CD4-positive, alpha-beta memory T cell (primary cell): Measurements from ENCODE around the gene ZP2. TPM values are rescaled to one million over a fixed set of nuclear protein-coding genes. Genes with fewer than 3 reads are reported as not detected.

Source experiments
- CTCF ChIA-PET: fragments of 350-600 bp; sonication (Branson Sonifier 250); formaldehyde crosslinking; loops from one replicate; lab custom pipeline; 2021; ENCODE audit warnings: inconsistent platforms; ENCODE audit not compliant: partially characterized antibody; lab: Charles Lee
- POLR2A ChIA-PET: fragments of 350-600 bp; sonication (Branson Sonifier 250); formaldehyde crosslinking; loops from one replicate; lab custom pipeline; 2021; ENCODE audit not compliant: partially characterized antibody; lab: Charles Lee
- DNase-seq, 5 donors: peaks; one replicate each; pipeline versions ENCODE4 v3.0.0 to v3.0.0-alpha.2; 2020 to 2022; ENCODE audit warnings: mixed read lengths in 1 of 5
- H3K27ac ChIP-seq: one replicate; pipeline ENCODE4 v1.7.0; 2013; ENCODE audit warnings: low read depth, low read length
- H3K27me3 ChIP-seq: 2 replicates; pipeline ENCODE4 v1.7.0; 2013; ENCODE audit warnings: mild to moderate bottlenecking, low read length, moderate library complexity; ENCODE audit not compliant: insufficient read depth
- H3K36me3 ChIP-seq: 2 replicates; pipeline ENCODE4 v1.7.0; 2013; ENCODE audit warnings: mild to moderate bottlenecking, low read length, moderate library complexity; ENCODE audit not compliant: insufficient read depth
- H3K4me1 ChIP-seq: 2 replicates; pipeline ENCODE4 v1.7.0; 2013; ENCODE audit warnings: mild to moderate bottlenecking, low read length, moderate library complexity; ENCODE audit not compliant: insufficient read depth
- H3K4me3 ChIP-seq, 2 donors: one replicate each; pipeline ENCODE4 v1.7.0; 2013; ENCODE audit warnings: low read length in 2 of 2, mild to moderate bottlenecking in 1 of 2
- H3K9me3 ChIP-seq, 2 donors: one replicate each; pipeline ENCODE4 v1.7.0; 2013; ENCODE audit warnings: low read length in 2 of 2, control low read depth in 1 of 2; ENCODE audit not compliant: control insufficient read depth in 1 of 2
- H3K27ac Mint-ChIP-seq, 7 donors: one replicate each; pipeline ENCODE4 v1.8.0; 2020 to 2021; ENCODE audit warnings: mixed read lengths in 7 of 7, mild to moderate bottlenecking in 6 of 7, inconsistent platforms in 3 of 7, moderate library complexity in 3 of 7
- H3K27me3 Mint-ChIP-seq, 2 donors: one replicate each; pipeline ENCODE4 v1.8.0; 2020 to 2021; ENCODE audit warnings: mixed read lengths in 2 of 2
- H3K36me3 Mint-ChIP-seq, 2 donors: one replicate each; pipeline ENCODE4 v1.8.0; 2020 to 2021; ENCODE audit warnings: mixed read lengths in 2 of 2, inconsistent platforms in 1 of 2, mild to moderate bottlenecking in 1 of 2
- H3K4me1 Mint-ChIP-seq, 4 donors: one replicate each; pipeline ENCODE4 v1.8.0; 2020 to 2021; ENCODE audit warnings: mixed read lengths in 4 of 4, mild to moderate bottlenecking in 1 of 4
- H3K4me3 Mint-ChIP-seq, 8 donors: one replicate each; pipeline ENCODE4 v1.8.0; 2020 to 2021; ENCODE audit warnings: mixed read lengths in 8 of 8, mild to moderate bottlenecking in 7 of 8, moderate library complexity in 6 of 8, inconsistent platforms in 3 of 8
- H3K9me3 Mint-ChIP-seq, 8 donors: one replicate each; pipeline ENCODE4 v1.8.0; 2020 to 2021; ENCODE audit warnings: mixed read lengths in 8 of 8, mild to moderate bottlenecking in 5 of 8, inconsistent platforms in 3 of 8, moderate library complexity in 1 of 8
- intact Hi-C: fragments of 100-400 bp; cut with micrococcal nuclease; formaldehyde crosslinking; loops from one replicate; pipeline ENCODE4 v1.15.1; 2023
- polyA plus RNA-seq, 2 donors: library from polyadenylated mRNA; unstranded; fragments of 300-500 nt; fragmentation: Illumina TruSeq; gene quantifications; one replicate each; pipeline ENCODE4 v1.2.3, GENCODE V29; 2021
- total RNA-seq, 2 experiments: library from RNA; stranded (reverse); gene quantifications; one replicate each; pipeline ENCODE4 v1.2.3, GENCODE V29; 2021

Gene ZP2
- total and polyA plus RNA-seq, 4 experiments from 2014 or later, result not detected

GRCh38 chr16:21227866-21228265 is 16.5 kb upstream of the ZP2 start:
- CTCF ChIA-PET, result no interaction called here
- POLR2A ChIA-PET, result no interaction called here
- no peak overlapping the region for H3K27ac Mint-ChIP-seq

DNA sequence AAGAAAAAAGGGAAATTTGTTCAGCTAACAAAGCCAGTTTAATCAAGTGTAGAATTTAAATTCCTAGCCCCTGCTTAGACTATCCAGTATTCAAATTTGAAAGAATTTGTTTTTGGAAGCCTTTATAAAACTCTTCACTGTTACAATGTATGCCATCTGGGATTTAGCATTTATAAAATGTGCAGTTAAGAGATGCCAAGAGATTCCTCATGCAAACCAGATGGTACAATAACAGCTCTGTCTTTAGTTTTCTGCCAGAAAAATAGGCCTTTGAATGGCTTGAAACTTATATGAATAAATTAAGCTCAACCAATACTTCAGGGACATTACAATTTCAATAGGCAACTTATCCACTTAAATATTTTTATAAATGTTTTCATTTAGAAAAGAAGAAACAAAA is 15.4 kb upstream of the ZP2 start:
- POLR2A ChIA-PET, result interaction anchor here (0.6 kb wide), 1 partner anchor 862 kb away, joined by 3 read pairs; no protein-coding TSS in a partner anchor
- H3K27me3 Mint-ChIP-seq, result peaks cover 34 to 37% of the 10 kb centered on the region in 2 donors
- peaks cover 0 to 1% (median 0%) of the 10 kb centered on the region in 8 donors for H3K9me3 Mint-ChIP-seq

More at GRCh38 chr16:21227866-21228265, 16.5 kb upstream of the ZP2 start:
- Histone ChIP-seq H3K4me3 (no peak overlapping the region), H3K27ac (no peak overlapping the region), H3K36me3 (no peaks in the 10 kb centered on the region), H3K4me1 (no peaks in the 10 kb centered on the region), H3K27me3 (no peaks in the 10 kb centered on the region), H3K9me3 (no peaks in the 10 kb centered on the region)
- no peak overlapping the region for H3K4me3 Mint-ChIP-seq
- peaks cover 0 to 3% (median 2%) of the 10 kb centered on the region in 4 donors for H3K4me1 Mint-ChIP-seq
- H3K27me3 Mint-ChIP-seq, result peaks cover 32 to 33% of the 10 kb centered on the region in 2 donors
- no peaks in the 10 kb centered on the region for H3K9me3 Mint-ChIP-seq
- intact Hi-C loops, result no loop called here
- no peak for DNase-seq
- no peaks in the 10 kb centered on the region for H3K36me3 Mint-ChIP-seq

GRCh38 chr16:21224800-21225199 is 13.4 kb upstream of the ZP2 start:
- ChIA-PET POLR2A (no interaction called here), CTCF (no interaction called here)
- H3K4me1 ChIP-seq, result no peaks in the 10 kb centered on the region
- no peaks in the 10 kb centered on the region for H3K9me3 ChIP-seq
- H3K27me3 Mint-ChIP-seq, result peaks cover 34 to 40% of the 10 kb centered on the region in 2 donors
- no peaks in the 10 kb centered on the region for H3K36me3 Mint-ChIP-seq
- no peak overlapping the region for H3K4me3 Mint-ChIP-seq
- peaks cover 0 to 1% (median 0%) of the 10 kb centered on the region in 8 donors for H3K9me3 Mint-ChIP-seq
- H3K36me3 ChIP-seq, result no peaks in the 10 kb centered on the region
- H3K27ac ChIP-seq, result no peak overlapping the region
- no peaks in the 10 kb centered on the region for H3K27me3 ChIP-seq
- peaks cover 0 to 3% (median 2%) of the 10 kb centered on the region in 4 donors for H3K4me1 Mint-ChIP-seq
- intact Hi-C loops, result no loop called here
- no peak overlapping the region for H3K27ac Mint-ChIP-seq
- H3K4me3 ChIP-seq, result no peak overlapping the region
- no peak for DNase-seq

More for the DNA sequence above, 15.4 kb upstream of the ZP2 start:
- Histone ChIP-seq H3K36me3 (no peaks in the 10 kb centered on the region), H3K9me3 (no peaks in the 10 kb centered on the region), H3K4me1 (no peaks in the 10 kb centered on the region), H3K4me3 (no peak overlapping the region), H3K27me3 (no peaks in the 10 kb centered on the region), H3K27ac (no peak overlapping the region)
- Mint-ChIP-seq H3K27ac (no peak overlapping the region), H3K4me3 (no peak overlapping the region), H3K36me3 (no peaks in the 10 kb centered on the region), H3K4me1 (peaks cover 0 to 3% (median 2%) of the 10 kb centered on the region in 4 donors)
- DNase-seq, result no peak
- CTCF ChIA-PET, result no interaction called here
- intact Hi-C loops, result no loop called here

DNA sequence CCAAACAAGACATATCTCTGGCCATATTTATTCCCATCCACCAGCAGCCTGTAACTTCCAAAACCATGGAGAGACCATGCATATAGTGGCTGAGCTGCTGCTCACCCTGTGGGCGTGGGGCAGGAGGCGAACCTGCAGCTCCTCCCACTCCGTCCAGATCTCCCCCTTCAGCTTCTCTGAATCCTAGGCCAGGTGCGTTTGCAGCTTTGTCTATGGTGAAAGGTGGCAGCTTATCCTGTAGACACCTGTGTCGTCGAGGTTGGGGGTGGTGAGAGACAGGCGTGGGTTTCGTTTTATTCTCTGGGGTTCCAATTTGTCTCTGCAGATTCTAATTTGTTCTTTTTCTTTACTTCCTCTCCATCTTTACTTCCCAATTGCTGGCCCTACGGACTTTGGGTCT is 12.4 kb upstream of the ZP2 start:
- no peaks in the 10 kb centered on the region for H3K27me3 ChIP-seq
- POLR2A ChIA-PET, result no interaction called here
- Mint-ChIP-seq H3K27ac (no peak overlapping the region), H3K4me1 (peaks cover 0 to 3% (median 2%) of the 10 kb centered on the region in 4 donors), H3K4me3 (no peak overlapping the region), H3K36me3 (no peaks in the 10 kb centered on the region), H3K9me3 (peaks cover 0 to 1% (median 0%) of the 10 kb centered on the region in 8 donors), H3K27me3 (peaks cover 29 to 38% of the 10 kb centered on the region in 2 donors)
- intact Hi-C loops, result no loop called here
- CTCF ChIA-PET, result no interaction called here
- no peaks in the 10 kb centered on the region for H3K4me1 ChIP-seq
- DNase-seq, result no peak
- H3K27ac ChIP-seq, result no peak overlapping the region
- H3K9me3 ChIP-seq, result no peaks in the 10 kb centered on the region
- H3K4me3 ChIP-seq, result no peak overlapping the region
- H3K36me3 ChIP-seq, result no peaks in the 10 kb centered on the region

GRCh38 chr16:21222495-21223337 is 11.3 kb upstream of the ZP2 start:
- Mint-ChIP-seq H3K36me3 (no peaks in the 10 kb centered on the region), H3K27ac (no peak overlapping the region), H3K9me3 (peaks cover 0 to 1% (median 0%) of the 10 kb centered on the region in 8 donors), H3K4me1 (peaks cover 0 to 3% (median 2%) of the 10 kb centered on the region in 4 donors), H3K27me3 (peaks cover 27 to 38% of the 10 kb centered on the region in 2 donors), H3K4me3 (peak overlapping the region in 1 of 8 donors; percentile 15)
- Histone ChIP-seq H3K9me3 (no peaks in the 10 kb centered on the region), H3K27me3 (no peaks in the 10 kb centered on the region), H3K27ac (no peak overlapping the region), H3K4me3 (no peak overlapping the region), H3K36me3 (no peaks in the 10 kb centered on the region), H3K4me1 (no peaks in the 10 kb centered on the region)
- no peak for DNase-seq
- intact Hi-C loops, result no loop called here
- ChIA-PET POLR2A (no interaction called here), CTCF (no interaction called here)

DNA sequence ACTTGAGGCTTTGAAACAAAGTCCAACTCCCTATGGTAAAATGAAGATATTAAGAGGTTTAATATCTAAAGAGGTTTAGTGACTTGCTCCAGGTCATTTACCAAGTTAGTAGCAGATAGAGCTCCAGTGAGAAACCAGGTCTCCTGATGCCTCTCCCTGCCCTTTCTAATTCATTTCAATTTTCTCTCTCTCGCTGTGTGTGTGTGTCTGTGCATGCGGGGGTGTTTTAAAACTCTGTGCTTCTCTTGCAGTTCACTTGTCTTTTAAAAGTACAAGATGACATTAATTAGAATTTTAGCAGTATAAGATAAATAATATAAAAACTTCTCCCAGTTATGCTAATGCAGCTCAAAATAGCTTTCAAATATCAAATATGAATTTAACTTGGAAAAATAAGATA is 8.2 kb upstream of the ZP2 start:
- Histone ChIP-seq H3K27ac (no peak overlapping the region), H3K9me3 (no peaks in the 10 kb centered on the region), H3K27me3 (no peaks in the 10 kb centered on the region), H3K4me1 (no peaks in the 10 kb centered on the region), H3K4me3 (no peak overlapping the region), H3K36me3 (no peaks in the 10 kb centered on the region)
- Mint-ChIP-seq H3K9me3 (peaks cover 0 to 1% (median 0%) of the 10 kb centered on the region in 8 donors), H3K4me3 (no peak overlapping the region), H3K27ac (no peak overlapping the region), H3K36me3 (no peaks in the 10 kb centered on the region), H3K4me1 (no peaks in the 10 kb centered on the region), H3K27me3 (peaks cover 27% of the 10 kb centered on the region in 2 donors)
- POLR2A ChIA-PET, result no interaction called here
- intact Hi-C loops, result no loop called here
- CTCF ChIA-PET, result no interaction called here
- DNase-seq, result no peak

DNA sequence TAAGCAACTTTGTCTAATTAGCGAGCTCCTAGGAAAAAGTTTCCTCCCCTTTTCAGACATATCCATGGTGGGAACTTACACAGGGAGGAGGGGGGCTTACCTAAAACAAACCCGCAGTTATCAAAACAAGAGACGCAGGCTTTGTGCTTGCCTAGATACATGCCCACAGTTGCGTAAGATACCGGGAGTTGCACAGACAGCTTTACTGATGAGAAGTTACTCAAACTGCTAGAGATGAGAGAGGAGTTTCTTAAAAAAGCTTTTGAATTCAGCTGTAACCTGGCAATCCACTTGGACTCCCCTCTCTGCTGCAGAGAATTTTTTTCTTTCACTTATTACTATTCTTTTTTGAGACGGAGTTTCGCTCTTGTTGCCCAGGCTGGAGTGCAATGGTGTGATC is 6.8 kb upstream of the ZP2 start:
- peaks cover 23 to 25% of the 10 kb centered on the region in 2 donors for H3K27me3 Mint-ChIP-seq
- H3K27ac Mint-ChIP-seq, result no peak overlapping the region
- Histone ChIP-seq H3K4me3 (no peak overlapping the region), H3K4me1 (no peaks in the 10 kb centered on the region), H3K27me3 (no peaks in the 10 kb centered on the region), H3K36me3 (no peaks in the 10 kb centered on the region), H3K27ac (no peak overlapping the region), H3K9me3 (no peaks in the 10 kb centered on the region)
- H3K36me3 Mint-ChIP-seq, result no peaks in the 10 kb centered on the region
- ChIA-PET CTCF (no interaction called here), POLR2A (no interaction called here)
- peaks cover 0 to 1% (median 0%) of the 10 kb centered on the region in 8 donors for H3K9me3 Mint-ChIP-seq
- no peak overlapping the region for H3K4me3 Mint-ChIP-seq
- no peaks in the 10 kb centered on the region for H3K4me1 Mint-ChIP-seq
- intact Hi-C loops, result no loop called here
- no peak for DNase-seq
